HG03565 (cell line): ENCODE measurements around the gene HMGCLL1.

ENCODE experiments used
- ATAC-seq: cut with Tn5 transposase; IDR thresholded peaks from one replicate; pipeline ENCODE4 v1.9.1; 2021; ENCODE audit warnings: mild to moderate bottlenecking, moderate library complexity; ENCODE audit not compliant: unreplicated experiment

HMGCLL1 gene

GRCh38 chr6:55578537-55579363 is at the start of gene HMGCLL1:
Gene HMGCLL1, minus strand, starts transcription at chr6:55579192. Its CDS starts 137 bp downstream, at chr6:55579055.
- no peak for ATAC-seq

GRCh38 chr6:55621993-55622392 is 43.0 kb upstream of the HMGCLL1 start:
- no peak for ATAC-seq

- no peak for ATAC-seq
These were observed 42.3 kb upstream of the HMGCLL1 start for GRCh38 chr6:55621244-55621643.

GRCh38 chr6:55617272-55617671 is 38.3 kb upstream of the HMGCLL1 start:
- ATAC-seq = no peak

DNA sequence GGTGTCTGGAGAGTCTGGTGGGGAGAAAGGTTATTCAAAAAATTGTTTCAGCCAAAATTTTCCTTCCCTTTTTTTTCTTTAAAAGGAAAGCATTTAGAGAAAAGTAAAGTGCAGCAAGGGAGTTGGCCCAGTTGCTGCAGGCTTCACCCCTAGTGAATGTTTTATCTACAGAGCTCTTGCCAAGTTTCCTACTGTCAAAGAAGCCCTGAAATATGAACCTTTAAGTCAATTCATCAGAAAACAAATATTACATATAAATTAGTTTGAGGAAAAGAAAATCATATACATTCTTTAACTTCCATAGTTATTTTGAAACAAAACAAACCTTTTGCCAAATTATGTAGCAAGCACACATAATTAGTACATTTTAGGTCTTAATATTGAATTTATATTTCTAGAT is 25.0 kb upstream of the HMGCLL1 start:
- ATAC-seq = no peak

DNA sequence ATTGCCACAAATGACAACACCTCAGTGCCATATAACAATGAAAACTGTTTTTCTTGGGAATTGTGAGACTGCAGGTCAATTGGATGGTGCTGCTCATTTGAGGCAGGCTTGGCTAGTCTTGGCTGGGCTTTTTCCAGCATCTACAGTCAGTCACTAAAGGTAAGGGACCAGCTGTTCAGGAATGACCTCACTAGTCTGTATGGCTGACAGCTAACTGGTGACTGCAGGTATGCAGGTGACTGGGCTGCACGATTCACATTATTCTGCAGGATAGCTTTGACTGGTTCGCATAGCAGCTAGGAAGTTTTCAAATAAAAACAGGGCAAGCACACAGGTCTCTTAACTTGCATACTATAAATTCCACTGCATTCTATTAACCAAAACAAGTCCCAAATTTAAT is 22.1 kb upstream of the HMGCLL1 start:
- no peak for ATAC-seq

GRCh38 chr6:55594442-55594841 is 15.4 kb upstream of the HMGCLL1 start:
- ATAC-seq = no peak

- no peak for ATAC-seq
These were observed 5.8 kb upstream of the HMGCLL1 start for GRCh38 chr6:55584654-55585354.

DNA sequence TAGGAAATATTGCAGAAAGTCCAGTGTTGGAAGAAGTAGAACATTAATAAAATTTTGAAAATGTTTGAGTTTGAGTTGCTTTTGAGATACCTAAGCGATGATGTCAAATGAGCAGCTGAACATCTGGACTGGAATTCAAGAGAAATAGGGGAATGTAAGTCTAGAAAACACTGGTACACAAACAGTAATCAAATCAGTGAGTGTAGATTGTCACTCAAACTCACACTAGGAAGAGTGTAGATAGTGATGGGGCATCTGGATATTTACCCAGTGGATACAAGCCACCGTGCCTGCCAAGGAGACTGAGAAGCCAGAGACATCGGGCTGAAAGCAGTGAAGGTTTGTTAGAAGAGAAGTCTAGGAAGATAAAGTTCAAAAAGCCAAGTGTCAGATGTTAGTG is 2.2 kb downstream of the HMGCLL1 start:
- no peak for ATAC-seq

DNA sequence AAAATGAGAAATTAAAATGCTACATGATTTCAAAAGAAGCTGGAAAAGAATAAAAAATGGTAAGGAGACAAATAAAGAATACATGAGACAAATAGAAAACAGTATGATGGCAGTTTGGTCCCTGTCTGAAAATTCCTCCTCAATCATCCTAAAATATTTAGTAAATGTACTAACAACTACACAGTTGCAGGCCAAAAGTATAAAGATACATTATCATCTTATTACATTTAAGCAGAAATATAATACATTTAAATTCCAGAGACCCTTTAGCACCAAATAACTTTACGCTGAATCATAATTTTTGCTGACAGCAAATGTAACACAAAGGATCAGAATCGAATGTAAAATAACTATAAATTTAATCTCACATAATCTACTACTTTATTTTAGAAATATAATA is 4.4 kb downstream of the HMGCLL1 start:
- no peak for ATAC-seq

DNA sequence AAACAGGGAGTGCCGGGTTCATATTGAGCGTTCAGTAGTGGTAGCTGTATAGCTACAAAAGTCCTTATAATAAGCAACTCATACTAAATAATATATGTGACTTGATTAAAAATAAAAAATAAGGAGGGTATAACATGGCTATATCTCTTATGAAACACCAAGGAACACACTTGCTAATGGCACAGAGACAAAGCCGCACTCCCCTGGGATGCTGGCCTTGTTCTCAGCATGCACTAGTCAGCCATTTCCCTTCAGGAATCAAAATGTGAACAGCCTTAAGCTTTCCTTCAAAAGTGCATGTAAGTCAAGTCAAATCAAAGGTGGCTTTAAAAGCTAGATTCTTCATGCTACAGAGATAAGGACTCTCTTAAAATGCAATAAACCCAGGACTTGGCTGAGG is 9.4 kb downstream of the HMGCLL1 start:
- no peak for ATAC-seq

DNA sequence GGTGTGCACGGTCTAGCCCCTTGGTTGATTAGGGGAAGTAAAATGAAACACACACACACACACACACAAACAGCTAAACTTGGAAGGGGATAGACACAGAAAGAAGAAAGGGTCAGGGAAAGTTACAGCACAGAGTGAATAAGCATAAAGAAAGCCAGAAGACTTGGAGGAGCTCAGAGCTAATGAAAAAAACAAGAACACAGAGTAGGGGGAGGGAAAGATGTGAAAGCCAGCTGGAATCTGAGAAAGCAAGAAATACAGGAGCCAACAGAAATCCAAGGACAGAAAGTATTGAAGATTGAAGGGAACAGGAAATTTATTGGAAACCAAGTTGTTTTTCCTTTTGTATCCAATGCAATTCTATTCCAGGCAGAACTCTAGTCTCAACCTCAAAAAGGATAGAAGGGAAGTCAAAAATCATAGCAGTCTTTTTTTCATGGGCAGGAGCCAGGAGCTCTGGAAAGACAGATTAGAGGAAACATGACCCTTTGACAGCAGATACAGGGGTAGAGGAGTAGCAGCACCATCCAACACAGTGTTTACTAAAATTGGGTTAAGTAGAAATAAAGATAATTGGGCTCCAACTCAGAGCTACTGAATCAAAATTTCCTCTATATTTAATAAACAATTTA is 10.1 kb downstream of the HMGCLL1 start:
- ATAC-seq = no peak

- ATAC-seq = no peak
These were observed 11.4 kb downstream of the HMGCLL1 start for GRCh38 chr6:55567558-55567957.

DNA sequence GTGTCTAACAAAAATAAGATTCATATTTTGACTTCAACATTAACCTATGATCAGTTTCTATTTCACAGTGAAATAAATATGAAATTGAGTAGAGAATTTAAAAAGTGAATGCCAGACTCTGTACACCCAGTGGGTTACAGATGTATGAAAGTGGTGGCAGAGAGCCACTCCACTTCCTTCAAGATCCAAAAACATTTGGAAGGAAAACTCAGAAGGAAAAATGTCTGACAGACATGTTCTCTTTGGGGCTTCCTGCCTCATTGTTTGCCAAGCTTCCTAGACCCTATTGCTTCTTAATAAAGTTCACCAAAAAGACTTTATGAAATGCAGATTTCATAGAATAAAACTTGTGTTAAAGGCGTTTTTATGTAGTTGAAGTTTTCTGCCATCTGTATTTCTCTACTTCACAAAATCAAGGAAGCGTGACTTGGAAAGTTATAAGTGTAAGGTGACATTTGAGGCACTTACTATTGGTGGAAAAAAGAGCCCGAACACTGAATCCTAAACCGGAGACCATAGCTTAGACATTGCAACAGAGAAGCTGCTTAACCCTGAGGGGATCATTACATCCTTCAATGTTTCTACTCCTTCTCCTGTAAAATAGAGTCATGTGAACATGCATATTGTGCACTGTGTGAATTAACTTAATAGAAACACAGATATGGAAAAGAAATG is 12.8 kb downstream of the HMGCLL1 start:
- no peak for ATAC-seq

DNA sequence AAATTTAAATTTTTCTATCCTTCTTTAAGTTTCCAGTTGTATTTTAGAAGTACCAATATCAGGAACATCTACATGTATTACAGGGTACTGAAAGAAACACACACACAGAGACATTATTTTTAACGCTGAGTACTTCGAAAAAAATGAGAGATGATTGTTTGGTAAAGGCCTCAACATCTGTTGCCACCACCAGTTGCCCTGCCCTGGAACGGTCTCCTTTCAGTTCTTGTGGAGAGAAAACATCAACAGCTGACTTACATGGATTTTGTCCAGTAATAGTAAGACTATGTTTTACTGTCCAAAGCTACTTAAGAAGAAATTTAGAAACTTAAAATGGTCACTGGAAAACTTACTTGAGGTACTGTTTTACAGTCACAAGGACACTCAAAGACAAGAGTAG is 16.7 kb downstream of the HMGCLL1 start:
- ATAC-seq = no peak

DNA sequence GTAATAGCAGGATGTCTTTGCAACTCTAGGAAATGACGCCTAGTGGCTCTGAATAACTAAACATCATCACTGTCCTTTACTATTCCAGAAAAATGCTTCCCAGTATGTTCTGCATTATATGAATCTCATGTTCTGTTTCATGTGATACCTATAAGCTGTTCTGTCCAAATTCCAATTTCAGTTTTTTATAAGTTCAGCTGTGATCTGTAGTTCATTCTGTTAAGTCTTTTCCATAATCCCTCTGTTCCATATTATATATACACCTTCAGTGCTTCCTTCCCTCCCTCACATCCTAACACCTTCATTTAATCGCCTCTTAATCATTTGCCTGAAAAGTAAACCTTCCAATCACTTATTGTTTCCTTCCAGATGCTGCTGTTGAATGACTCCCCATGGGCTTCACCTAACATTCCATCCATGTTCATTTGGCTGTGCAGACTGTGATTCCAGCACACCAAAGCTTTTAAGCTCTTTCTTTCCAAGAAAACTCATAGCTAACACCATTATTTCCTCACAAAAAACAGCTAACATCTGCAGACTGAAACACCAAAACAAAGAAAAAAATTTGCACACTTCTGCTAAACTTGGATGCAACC is 18.6 kb downstream of the HMGCLL1 start:
- no peak for ATAC-seq

DNA sequence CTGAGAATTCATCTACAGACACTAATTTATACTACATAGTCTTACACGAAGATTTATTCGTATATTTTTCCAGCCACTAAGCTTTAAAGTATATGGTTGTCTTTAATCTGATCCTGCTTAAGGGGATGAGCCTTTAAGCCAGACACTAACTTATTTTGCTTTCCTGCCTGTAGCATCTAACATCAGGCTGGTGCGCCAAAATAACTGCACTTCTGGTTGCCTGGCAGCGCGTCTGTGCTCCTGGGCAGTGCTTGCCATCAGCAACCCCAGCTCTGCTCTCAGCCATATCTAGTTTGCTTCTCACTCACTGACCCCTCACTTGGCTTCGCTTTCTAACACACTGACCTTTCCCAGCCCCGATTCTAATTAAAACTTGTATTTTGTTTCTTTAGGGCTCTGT is 21.8 kb downstream of the HMGCLL1 start:
- no peak for ATAC-seq

DNA sequence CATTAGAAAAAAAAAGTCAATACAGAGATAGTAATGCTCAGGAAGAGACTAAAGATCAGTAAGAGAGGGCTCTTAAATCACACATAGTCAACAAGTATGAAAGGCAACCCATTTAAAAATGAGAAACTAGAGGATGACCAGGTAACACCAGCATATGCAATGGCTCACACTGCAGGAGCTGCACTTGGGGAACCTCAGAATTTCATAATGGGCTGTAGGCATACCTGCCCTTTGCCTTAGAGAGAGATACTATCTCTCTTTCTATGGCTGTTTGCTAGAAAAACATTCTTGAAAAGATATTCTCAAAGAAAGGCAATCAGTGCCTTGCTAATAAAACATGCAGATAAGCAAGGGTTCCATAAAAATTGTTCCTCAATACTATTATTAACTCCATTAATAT is 33.2 kb downstream of the HMGCLL1 start:
- ATAC-seq = no peak

DNA sequence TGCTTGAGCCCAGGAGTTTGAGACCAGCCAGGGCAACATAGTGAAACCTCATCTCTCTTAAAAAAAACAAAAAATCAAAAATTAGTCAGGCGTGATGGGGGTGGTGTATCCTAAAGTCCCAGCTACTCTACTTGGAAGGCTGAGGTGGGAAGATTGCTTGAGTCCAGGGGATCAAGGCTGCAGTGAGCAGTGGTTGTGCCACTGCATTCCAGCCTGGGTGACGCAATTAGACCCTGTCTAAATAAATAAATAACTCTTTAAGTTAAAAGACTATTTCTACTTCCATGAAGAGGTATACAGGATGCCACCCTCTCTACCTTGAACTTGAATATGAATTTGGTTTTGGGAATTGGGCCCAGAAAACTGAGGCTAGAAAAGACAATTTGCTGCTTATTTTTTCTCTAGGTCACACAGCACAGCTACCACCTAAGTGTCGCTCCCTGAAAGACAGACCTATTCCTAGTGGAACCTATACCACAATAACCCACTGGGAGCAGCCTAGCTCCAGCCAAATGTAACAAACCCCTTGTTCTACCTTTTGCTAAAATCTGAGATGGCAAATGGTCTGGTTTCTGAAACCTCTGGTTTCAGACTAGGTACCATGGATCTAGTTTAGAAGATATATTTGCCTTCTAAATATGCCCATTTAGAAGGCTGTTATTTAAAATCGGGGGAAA is 35.2 kb downstream of the HMGCLL1 start:
- ATAC-seq = no peak

DNA sequence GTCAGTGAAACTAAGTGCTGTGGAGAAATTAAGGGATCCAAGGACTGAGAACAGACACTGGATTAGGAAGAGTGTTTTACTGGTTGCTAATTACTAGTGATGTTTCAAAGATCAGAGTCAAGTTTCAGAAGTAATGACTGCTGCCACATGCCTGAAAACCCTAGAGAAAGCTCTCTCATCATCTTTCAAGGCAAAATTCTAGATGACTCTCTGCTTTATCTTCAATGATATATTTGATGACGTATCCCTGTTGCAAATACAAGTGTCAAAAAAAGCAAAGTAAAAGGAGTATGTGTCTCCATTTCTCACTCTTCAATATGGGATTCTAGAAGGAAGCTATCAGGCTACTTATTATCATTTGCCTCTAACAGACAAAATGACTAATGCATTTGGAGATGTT is 38.0 kb downstream of the HMGCLL1 start:
- no peak for ATAC-seq
